HepG2 (cell line): ENCODE results near the gene COX14. TPM values are rescaled to one million over a fixed set of nuclear protein-coding genes. Genes with fewer than 3 reads are reported as not detected.
"Not testable (repeated sequence)": the region's sequence is repeated elsewhere in the genome, so short reads cannot be mapped to it uniquely, and the experiment has no call there.

Experiments used
- ATAC-seq: fragments of 200-7000 bp; cut with Tn5 transposase; 3 replicates; pipeline ENCODE4 v1.9.1; 2020; ENCODE audit warnings: mild to moderate bottlenecking, moderate library complexity
- BruUV-seq: library from RNA; stranded (reverse); fragments of 400-500 nt; replicated peaks from 2 replicates; lab custom pipeline; 2021; lab: Mats Ljungman, UMichigan
- CTCF ChIA-PET: fragments of 300-600 bp; formaldehyde crosslinking; extraction: SDS; loops from one replicate; lab custom pipeline; 2021; ENCODE audit warnings: low total read pairs, inconsistent platforms, low intra/inter-chr PET ratio; lab: Yijun Ruan, JAX
- POLR2A ChIA-PET: fragments of 350-600 bp; sonication (Branson Sonifier 250); formaldehyde crosslinking; loops from one replicate; lab custom pipeline; 2020; ENCODE audit warnings: antibody characterized with exemption, inconsistent platforms; lab: Yijun Ruan, JAX
- DNase-seq: peaks from one replicate; pipeline ENCODE4 v3.0.0-alpha.2; 2015; ENCODE audit warnings: low spot score
- FAIRE-seq: peaks from 3 replicates; lab custom pipeline; 2011; peaks lifted over from hg19 to GRCh38; lab: Jason Lieb, UNC
- H2AFZ ChIP-seq: one replicate; pipeline ENCODE4 v1.6.1; 2011; ENCODE audit warnings: low read length, inconsistent platforms
- H3K27ac ChIP-seq: fragments of 300-600 bp; 3 replicates; pipeline ENCODE4 v1.8.0; 2011; ENCODE audit warnings: mixed run types, mild to moderate bottlenecking, mixed read lengths, low read length, inconsistent platforms; ENCODE audit not compliant: insufficient read depth; ENCODE audit errors: extremely low read length
- H3K27me3 ChIP-seq, 2 experiments: fragments of 200-600 bp in 1 of 2; 2 replicates in 1 of 2; 3 replicates in 1 of 2; pipeline versions ENCODE4 v1.6.0 to v1.8.0; 2011; ENCODE audit warnings: low read length in 2 of 2, mild to moderate bottlenecking in 2 of 2, moderate library complexity in 2 of 2, inconsistent platforms in 1 of 2; ENCODE audit not compliant: insufficient read depth in 2 of 2, control insufficient read depth in 1 of 2
- H3K36me3 ChIP-seq, 2 experiments: fragments of 200-600 bp in 1 of 2; replicated peaks in 1 of 2; 2 replicates in 1 of 2; 3 replicates in 1 of 2; pipeline versions ENCODE4 v1.5.1 to v1.8.0; 2011; ENCODE audit warnings: low read length in 2 of 2, inconsistent platforms in 1 of 2; ENCODE audit not compliant: insufficient read depth in 2 of 2, control insufficient read depth in 1 of 2
- H3K4me1 ChIP-seq: 2 replicates; pipeline ENCODE4 v1.5.1; 2012; ENCODE audit warnings: low read length, inconsistent platforms; ENCODE audit not compliant: insufficient read depth
- H3K4me2 ChIP-seq: 2 replicates; pipeline ENCODE4 v1.6.0; 2011; ENCODE audit warnings: low read depth, low read length, inconsistent platforms
- H3K4me3 ChIP-seq, 3 experiments: fragments of 200-600 bp in 1 of 3; sonication (generic), shearing (Covaris generic) in 1 of 3; replicated peaks in 1 of 3; 2 replicates each; pipeline ENCODE4 v1.5.1; 2011 to 2016; ENCODE audit warnings: low read length in 3 of 3, inconsistent platforms in 2 of 3, low read depth in 2 of 3, mild to moderate bottlenecking in 2 of 3, control low read depth in 1 of 3, mixed read lengths in 1 of 3; ENCODE audit not compliant: insufficient read depth in 1 of 3
- H3K79me2 ChIP-seq: one replicate; pipeline ENCODE4 v1.6.1; 2011; ENCODE audit warnings: low read length, inconsistent platforms; ENCODE audit not compliant: insufficient read depth
- H3K9ac ChIP-seq: 2 replicates; pipeline ENCODE4 v1.6.0; 2011; ENCODE audit warnings: mild to moderate bottlenecking, low read depth, low read length, inconsistent platforms; ENCODE audit not compliant: insufficient read depth
- H3K9me3 ChIP-seq: 2 replicates; pipeline ENCODE4 v1.5.1; 2012; ENCODE audit warnings: mild to moderate bottlenecking, low read length
- H4K20me1 ChIP-seq: 2 replicates; pipeline ENCODE4 v1.6.0; 2011; ENCODE audit warnings: inconsistent platforms, mild to moderate bottlenecking, low read length, moderate library complexity; ENCODE audit not compliant: insufficient read depth
- FOXJ3 ChIP-seq: sonication (generic); formaldehyde crosslinking; IDR thresholded peaks from 2 replicates; pipeline ENCODE4 v1.4.0; 2020; ENCODE audit warnings: missing genetic modification reagents, mild to moderate bottlenecking, borderline replicate concordance
- JDP2 ChIP-seq: sonication (generic); formaldehyde crosslinking; IDR thresholded peaks from 2 replicates; pipeline ENCODE4 v1.8.1; 2022; ENCODE audit warnings: missing genetic modification reagents, borderline replicate concordance
- NFATC3 ChIP-seq: sonication (generic); formaldehyde crosslinking; IDR thresholded peaks from 2 replicates; pipeline ENCODE4 v1.5.1; 2020; ENCODE audit warnings: mild to moderate bottlenecking, missing genetic modification reagents
- RERE ChIP-seq: IDR thresholded peaks from 2 replicates; pipeline ENCODE4 v1.6.1; 2016; ENCODE audit warnings: low read depth, missing genetic modification reagents, missing compliant biosample characterization
- TFDP2 ChIP-seq: sonication (generic); formaldehyde crosslinking; IDR thresholded peaks from 2 replicates; pipeline ENCODE4 v1.4.0; 2020; ENCODE audit warnings: missing genetic modification reagents
- TGIF2 ChIP-seq: IDR thresholded peaks from 2 replicates; pipeline ENCODE4 v1.6.1; 2016; ENCODE audit warnings: control low read depth, missing compliant biosample characterization
- ZSCAN21 ChIP-seq: sonication (generic); formaldehyde crosslinking; IDR thresholded peaks from 2 replicates; pipeline ENCODE4 v1.8.0; 2022; ENCODE audit warnings: mild to moderate bottlenecking, missing genetic modification reagents, moderate library complexity, borderline replicate concordance
- WGBS: methylation state at CpG from one replicate; pipeline ENCODE4 v1.1.6; 2017; ENCODE audit warnings: low lambda C conversion rate; 5-methylcytosine and 5-hydroxymethylcytosine counted together
- in situ Hi-C: cut with HindIII; loops from 2 replicates; pipeline ENCODE4 v1.10.0; 2017; ENCODE audit warnings: low pct_unique_long_range_greater_than_20kb; ENCODE audit not compliant: extremely low pct_ligation_motif_present
- intact Hi-C: fragments of 100-400 bp; cut with micrococcal nuclease; formaldehyde crosslinking; loops from one replicate; pipeline ENCODE4 v1.10.0; 2022; ENCODE audit not compliant: unreplicated experiment
- polyA plus RNA-seq, 8 experiments: library from polyadenylated mRNA; depleted of rRNA in 3 of 8; stranded (reverse) in 7 of 8; unstranded in 1 of 8; fragments of >200 nt; fragmentation: Illumina TruSeq in 4 of 8; extraction: Trizol in 4 of 8; gene quantifications; 2 replicates each; pipeline versions ENCODE4 v1.2.1 to v1.2.3, GENCODE V29; 2011 to 2016; ENCODE audit warnings: low read depth in 4 of 8, missing spikeins in 1 of 8, mixed read lengths in 1 of 8; ENCODE audit not compliant: insufficient read depth in 1 of 8
- total RNA-seq, 5 experiments: library from RNA; depleted of rRNA; stranded (reverse); fragments of >200 nt; fragmentation: Illumina TruSeq; extraction: Trizol; gene quantifications; 2 replicates each; pipeline ENCODE4 v1.2.3, GENCODE V29; 2016; ENCODE audit warnings: low read depth in 1 of 5
- TF ChIP-seq, protein P1 (sequence below): sonication (generic); formaldehyde crosslinking; IDR thresholded peaks from 2 replicates; pipeline ENCODE4 v1.5.0; 2020; ENCODE audit warnings: mild to moderate bottlenecking, missing genetic modification reagents

Gene COX14
- total and polyA plus RNA-seq, 2 of the 13 experiments (the other 11 are each of a cell fraction or from before 2014, with no cell fraction given), result 53.0 to 71.6 TPM

DNA sequence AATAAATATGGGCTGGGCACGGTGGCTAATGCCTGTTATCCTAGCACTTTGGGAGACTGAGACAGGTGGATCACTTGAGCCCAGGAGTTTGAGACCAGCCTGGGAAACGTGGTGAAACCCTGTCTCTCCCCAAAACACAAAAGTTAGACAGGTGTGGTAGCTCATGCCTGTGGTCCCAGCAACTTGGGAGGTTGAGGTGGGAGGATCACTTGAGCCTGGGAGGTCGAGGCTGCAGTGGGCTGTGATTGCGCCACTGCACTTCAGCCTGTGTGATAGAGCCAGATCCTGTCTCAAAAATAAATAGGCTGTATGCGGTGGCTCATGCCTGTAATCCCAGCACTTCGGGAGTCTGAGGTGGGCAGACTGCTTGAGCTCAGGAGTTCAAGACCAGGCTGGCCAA, 36.0 kb downstream of the COX14 start:
- CTCF ChIA-PET, in situ Hi-C loops: not testable (repeated sequence)
- POLR2A ChIA-PET, result interaction anchor here (0.6 to 1.3 kb wide), 2 partner anchors 23 to 36 kb away, joined by 3 to 4 read pairs; partner anchors contain the start of gene COX14

DNA sequence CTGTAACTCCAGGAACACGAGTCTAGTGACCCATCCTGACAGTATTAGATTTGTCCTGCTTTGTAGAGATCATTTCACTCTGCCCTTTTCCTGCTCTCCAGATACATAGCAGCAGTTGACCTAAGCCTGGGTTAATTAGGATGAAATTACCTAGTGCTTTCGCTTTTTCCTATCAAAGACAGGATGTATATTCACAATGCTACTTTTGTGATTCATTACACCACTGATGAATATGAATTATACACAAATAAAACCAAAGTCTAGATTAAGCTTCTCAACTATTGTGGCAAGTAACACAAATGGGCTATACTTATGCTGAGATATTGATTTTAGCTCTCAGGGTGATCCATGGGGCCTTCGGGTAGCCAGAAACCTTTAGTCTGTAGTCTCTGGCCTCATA, 37.3 kb downstream of the COX14 start:
- Histone ChIP-seq H3K4me3 (no peak overlapping the region), H2AFZ (no peak overlapping the region), H3K9me3 (no peaks in the 10 kb centered on the region), H3K4me2 (no peak overlapping the region), H4K20me1 (no peaks in the 10 kb centered on the region; the same call in 1 of the 2 replicates), H3K9ac (no peak overlapping the region), H3K79me2 (peaks cover 10% of the 10 kb centered on the region), H3K27me3 (no peaks in the 10 kb centered on the region), H3K36me3 (no peaks in the 10 kb centered on the region), H3K27ac (no peak overlapping the region), H3K4me1 (no peaks in the 10 kb centered on the region)
- in situ Hi-C loops (no loop called here), intact Hi-C loops (no loop called here)
- 87% methylated on average over 3 of the region's 3 CpGs for WGBS
- DNase-seq (no peak), FAIRE-seq (no peak), ATAC-seq (no peak)
- no TSS peak for BruUV-seq
- ChIA-PET CTCF (interaction anchor here (0.6 kb wide), 1 partner anchor 8 kb away, joined by 3 read pairs; no protein-coding TSS in a partner anchor), POLR2A (no interaction called here)
- TF ChIP-seq JDP2 (CRISPR knock-in tag) (no peak), TGIF2 (CRISPR knock-in tag) (no peak), FOXJ3 (CRISPR knock-in tag) (no peak), TFDP2 (CRISPR knock-in tag) (no peak), ZSCAN21 (CRISPR knock-in tag) (no peak), NFATC3 (CRISPR knock-in tag) (no peak), RERE (no peak)

More for the DNA sequence above, 36.0 kb downstream of the COX14 start:
- H2AFZ ChIP-seq, ATAC-seq, H3K9ac ChIP-seq, H4K20me1 ChIP-seq, H3K27ac ChIP-seq, DNase-seq, H3K79me2 ChIP-seq: not testable (repeated sequence)
- TF ChIP-seq, protein P1, sequence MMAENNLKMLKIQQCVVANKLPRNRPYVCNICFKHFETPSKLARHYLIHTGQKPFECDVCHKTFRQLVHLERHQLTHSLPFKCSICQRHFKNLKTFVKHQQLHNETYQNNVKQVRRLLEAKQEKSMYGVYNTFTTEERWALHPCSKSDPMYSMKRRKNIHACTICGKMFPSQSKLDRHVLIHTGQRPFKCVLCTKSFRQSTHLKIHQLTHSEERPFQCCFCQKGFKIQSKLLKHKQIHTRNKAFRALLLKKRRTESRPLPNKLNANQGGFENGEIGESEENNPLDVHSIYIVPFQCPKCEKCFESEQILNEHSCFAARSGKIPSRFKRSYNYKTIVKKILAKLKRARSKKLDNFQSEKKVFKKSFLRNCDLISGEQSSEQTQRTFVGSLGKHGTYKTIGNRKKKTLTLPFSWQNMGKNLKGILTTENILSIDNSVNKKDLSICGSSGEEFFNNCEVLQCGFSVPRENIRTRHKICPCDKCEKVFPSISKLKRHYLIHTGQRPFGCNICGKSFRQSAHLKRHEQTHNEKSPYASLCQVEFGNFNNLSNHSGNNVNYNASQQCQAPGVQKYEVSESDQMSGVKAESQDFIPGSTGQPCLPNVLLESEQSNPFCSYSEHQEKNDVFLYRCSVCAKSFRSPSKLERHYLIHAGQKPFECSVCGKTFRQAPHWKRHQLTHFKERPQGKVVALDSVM (CRISPR knock-in tag), result peak; percentile 35; the same call in 1 of the 2 replicates
- TF ChIP-seq, all 625 proteins: peak for 1; not testable (repeated sequence) for 624
- FAIRE-seq, H3K4me1 ChIP-seq, H3K36me3 ChIP-seq, H3K4me3 ChIP-seq, H3K4me2 ChIP-seq, intact Hi-C loops, BruUV-seq, H3K9me3 ChIP-seq, H3K27me3 ChIP-seq: not testable (repeated sequence)
- 92% methylated on average over 6 of the region's 6 CpGs for WGBS
